C4-2B (cell line): ENCODE results near the gene TLR10.

ENCODE experiments used
- H3K27ac ChIP-seq: fragments of 450-650 bp; 2 replicates; pipeline ENCODE4 v1.5.1; 2017
- CTCF ChIP-seq: fragments of 450-650 bp; conservative IDR thresholded peaks from 2 replicates; pipeline ENCODE4 v1.5.1; 2017; ENCODE audit warnings: mild to moderate bottlenecking
- ZFX ChIP-seq: fragments of 450-650 bp; IDR thresholded peaks from 2 replicates; pipeline ENCODE4 v1.6.1; 2017

Gene TLR10

GRCh38 chr4:38794051-38794450, 11.3 kb upstream of the TLR10 start:
- no peak for TF ChIP-seq ZFX
- TF ChIP-seq CTCF, result no peak
- H3K27ac ChIP-seq, result no peak overlapping the region

GRCh38 chr4:38791010-38791409, 8.2 kb upstream of the TLR10 start:
- H3K27ac ChIP-seq, result no peak overlapping the region
- TF ChIP-seq ZFX (no peak), CTCF (no peak)

- H3K27ac ChIP-seq, result no peak overlapping the region
- no peak for TF ChIP-seq ZFX
- no peak for TF ChIP-seq CTCF
Observed at GRCh38 chr4:38788317-38788716, 5.5 kb upstream of the TLR10 start.

GRCh38 chr4:38787693-38788092, 4.9 kb upstream of the TLR10 start:
- no peak for TF ChIP-seq ZFX
- no peak for TF ChIP-seq CTCF
- H3K27ac ChIP-seq, result no peak overlapping the region

GRCh38 chr4:38785901-38786402, 3.2 kb upstream of the TLR10 start:
- TF ChIP-seq CTCF (no peak), ZFX (no peak)
- H3K27ac ChIP-seq, result no peak overlapping the region

GRCh38 chr4:38785041-38785790, 2.4 kb upstream of the TLR10 start:
- TF ChIP-seq CTCF, result no peak
- no peak for TF ChIP-seq ZFX
- H3K27ac ChIP-seq, result no peak overlapping the region

GRCh38 chr4:38784141-38784540, 1.4 kb upstream of the TLR10 start:
- H3K27ac ChIP-seq, result no peak overlapping the region
- TF ChIP-seq ZFX, result no peak
- no peak for TF ChIP-seq CTCF
